H9 (cell line): ENCODE data around the gene RPA1. TPM values are rescaled to one million over a fixed set of nuclear protein-coding genes. Genes with fewer than 3 reads are reported as not detected.

Experiments
- DNase-seq: peaks from one replicate; pipeline ENCODE4 v3.0.0-alpha.2; 2017
- H2AFZ ChIP-seq: one replicate; pipeline ENCODE4 v1.6.1; 2013; ENCODE audit warnings: mild to moderate bottlenecking, low read length, control low read depth, moderate library complexity
- H2AK5ac ChIP-seq: 2 replicates; pipeline ENCODE4 v1.6.1; 2013; ENCODE audit warnings: low read length, control low read depth, mixed read lengths; ENCODE audit not compliant: insufficient read length
- H2BK120ac ChIP-seq: one replicate; pipeline ENCODE4 v1.6.1; 2013; ENCODE audit warnings: low read depth, mild to moderate bottlenecking, low read length, control low read depth, inconsistent platforms; ENCODE audit not compliant: poor library complexity, severe bottlenecking
- H2BK12ac ChIP-seq: 2 replicates; pipeline ENCODE4 v1.6.1; 2013; ENCODE audit warnings: low read length, control low read depth, mixed read lengths, low read depth; ENCODE audit not compliant: insufficient read length
- H2BK15ac ChIP-seq: 2 replicates; pipeline ENCODE4 v1.6.1; 2013; ENCODE audit warnings: low read depth, low read length, control low read depth
- H2BK20ac ChIP-seq: one replicate; pipeline ENCODE4 v1.6.1; 2013; ENCODE audit warnings: low read depth, mild to moderate bottlenecking, low read length, control low read depth, inconsistent platforms; ENCODE audit not compliant: poor library complexity, severe bottlenecking
- H2BK5ac ChIP-seq: 2 replicates; pipeline ENCODE4 v1.6.1; 2013; ENCODE audit warnings: low read length, control low read depth, mixed read lengths; ENCODE audit not compliant: insufficient read length
- H3K14ac ChIP-seq: 2 replicates; pipeline ENCODE4 v1.6.1; 2013; ENCODE audit warnings: low read length, control low read depth; ENCODE audit not compliant: insufficient read depth
- H3K18ac ChIP-seq: 2 replicates; pipeline ENCODE4 v1.6.1; 2013; ENCODE audit warnings: low read depth, mild to moderate bottlenecking, mixed read lengths, low read length, control low read depth; ENCODE audit not compliant: insufficient read length
- H3K23ac ChIP-seq: 2 replicates; pipeline ENCODE4 v1.6.1; 2013; ENCODE audit warnings: low read length, control low read depth, mixed read lengths, low read depth; ENCODE audit not compliant: insufficient read length
- H3K23me2 ChIP-seq: 2 replicates; pipeline ENCODE4 v1.6.1; 2013; ENCODE audit warnings: low read depth, mild to moderate bottlenecking, mixed read lengths, low read length, control low read depth; ENCODE audit not compliant: insufficient read length, poor library complexity, severe bottlenecking
- H3K27ac ChIP-seq: 2 replicates; pipeline ENCODE4 v1.5.1; 2013; ENCODE audit warnings: low read length, control low read depth, mixed read lengths, low read depth; ENCODE audit not compliant: insufficient read length
- H3K27me3 ChIP-seq: 2 replicates; pipeline ENCODE4 v1.6.1; 2013; ENCODE audit warnings: low read length, control low read depth, inconsistent platforms; ENCODE audit not compliant: insufficient read depth
- H3K4ac ChIP-seq: 2 replicates; pipeline ENCODE4 v1.6.1; 2013; ENCODE audit warnings: low read depth, mild to moderate bottlenecking, control low read depth, inconsistent platforms, low read length, moderate library complexity
- H3K4me1 ChIP-seq: 2 replicates; pipeline ENCODE4 v1.6.1; 2013; ENCODE audit warnings: low read length, control low read depth, inconsistent platforms; ENCODE audit not compliant: insufficient read depth
- H3K4me2 ChIP-seq: 2 replicates; pipeline ENCODE4 v1.6.1; 2013; ENCODE audit warnings: low read length, control low read depth, mixed read lengths; ENCODE audit not compliant: insufficient read length, insufficient read depth
- H3K56ac ChIP-seq: 2 replicates; pipeline ENCODE4 v1.6.1; 2013; ENCODE audit warnings: low read depth, mild to moderate bottlenecking, mixed read lengths, low read length, control low read depth; ENCODE audit not compliant: insufficient read length
- H3K79me1 ChIP-seq: 2 replicates; pipeline ENCODE4 v1.6.1; 2013; ENCODE audit warnings: low read depth, mild to moderate bottlenecking, moderate library complexity, low read length, control low read depth, inconsistent platforms; ENCODE audit not compliant: insufficient read depth, poor library complexity, severe bottlenecking
- H3K79me2 ChIP-seq: 2 replicates; pipeline ENCODE4 v1.6.1; 2013; ENCODE audit warnings: low read length, control low read depth, inconsistent platforms; ENCODE audit not compliant: insufficient read depth
- H3K9ac ChIP-seq: 2 replicates; pipeline ENCODE4 v1.6.1; 2013; ENCODE audit warnings: low read length, control low read depth, mixed read lengths; ENCODE audit not compliant: insufficient read length; ENCODE audit errors: extremely low read depth
- H3K9me3 ChIP-seq: one replicate; pipeline ENCODE4 v1.6.1; 2013; ENCODE audit warnings: low read depth, low read length, inconsistent platforms; ENCODE audit not compliant: control insufficient read depth
- H3T11ph ChIP-seq: one replicate; pipeline ENCODE4 v1.6.1; 2013; ENCODE audit warnings: mild to moderate bottlenecking, low read length, control low read depth, inconsistent platforms
- H4K20me1 ChIP-seq: one replicate; pipeline ENCODE4 v1.6.1; 2013; ENCODE audit not compliant: control insufficient read depth, insufficient read length, insufficient read depth
- H4K5ac ChIP-seq: 2 replicates; pipeline ENCODE4 v1.6.1; 2013; ENCODE audit warnings: low read depth, mild to moderate bottlenecking, mixed read lengths, low read length, control low read depth; ENCODE audit not compliant: insufficient read length
- H4K8ac ChIP-seq: replicated peaks from 2 replicates; pipeline ENCODE4 v1.6.1; 2013; ENCODE audit warnings: low read length, control low read depth, mixed read lengths, low read depth; ENCODE audit not compliant: insufficient read length
- H4K91ac ChIP-seq: 2 replicates; pipeline ENCODE4 v1.6.1; 2013; ENCODE audit warnings: low read depth, mild to moderate bottlenecking, moderate library complexity, mixed read lengths, low read length, control low read depth; ENCODE audit not compliant: insufficient read length
- H3K27ac Mint-ChIP-seq, 3 experiments: 2 replicates in 2 of 3; 3 replicates in 1 of 3; pipeline ENCODE4 v1.8.0; 2020 to 2021; ENCODE audit warnings: mixed read lengths in 3 of 3, mild to moderate bottlenecking in 1 of 3, moderate library complexity in 1 of 3
- H3K27me3 Mint-ChIP-seq: 2 replicates; pipeline ENCODE4 v1.8.0; 2021; ENCODE audit warnings: low read depth, mild to moderate bottlenecking, moderate library complexity, mixed read lengths
- H3K36me3 Mint-ChIP-seq, 3 experiments: 2 replicates in 2 of 3; 3 replicates in 1 of 3; pipeline ENCODE4 v1.8.0; 2020 to 2021; ENCODE audit warnings: low read depth in 3 of 3, mixed read lengths in 3 of 3; ENCODE audit not compliant: insufficient read depth in 1 of 3
- H3K4me1 Mint-ChIP-seq, 2 experiments: 2 replicates each; pipeline ENCODE4 v1.8.0; 2020; ENCODE audit warnings: mixed read lengths in 2 of 2
- H3K4me3 Mint-ChIP-seq, 2 experiments: 2 replicates in 1 of 2; 3 replicates in 1 of 2; pipeline ENCODE4 v1.8.0; 2020 to 2021; ENCODE audit warnings: mild to moderate bottlenecking in 2 of 2, mixed read lengths in 2 of 2, moderate library complexity in 1 of 2
- H3K9me3 Mint-ChIP-seq, 2 experiments: 2 replicates in 1 of 2; 3 replicates in 1 of 2; pipeline ENCODE4 v1.8.0; 2020; ENCODE audit warnings: mild to moderate bottlenecking in 2 of 2, mixed read lengths in 2 of 2, moderate library complexity in 1 of 2
- WGBS: extraction: QIAGEN DNeasy Blood & Tissue Kit; methylation state at CpG from one replicate; pipeline ENCODE4 v1.1.7; 2013; ENCODE audit warnings: missing lambda C conversion rate, low lambda C conversion rate, mixed read lengths; ENCODE audit not compliant: insufficient read length; ENCODE audit errors: extremely low coverage; 5-methylcytosine and 5-hydroxymethylcytosine counted together
- total RNA-seq: library from RNA; stranded (reverse); gene quantifications from 2 replicates; pipeline ENCODE4 v1.2.1, GENCODE V29; 2021
- TF ChIP-seq, protein P1 (sequence below): fragments of 200-600 bp; sonication (generic); conservative IDR thresholded peaks from 3 replicates; pipeline ENCODE4 v1.8.0; 2021; ENCODE audit warnings: antibody characterized with exemption, mild to moderate bottlenecking

The RPA1 gene
- total RNA-seq, 1 experiment from 2014 or later = 215 TPM

DNA sequence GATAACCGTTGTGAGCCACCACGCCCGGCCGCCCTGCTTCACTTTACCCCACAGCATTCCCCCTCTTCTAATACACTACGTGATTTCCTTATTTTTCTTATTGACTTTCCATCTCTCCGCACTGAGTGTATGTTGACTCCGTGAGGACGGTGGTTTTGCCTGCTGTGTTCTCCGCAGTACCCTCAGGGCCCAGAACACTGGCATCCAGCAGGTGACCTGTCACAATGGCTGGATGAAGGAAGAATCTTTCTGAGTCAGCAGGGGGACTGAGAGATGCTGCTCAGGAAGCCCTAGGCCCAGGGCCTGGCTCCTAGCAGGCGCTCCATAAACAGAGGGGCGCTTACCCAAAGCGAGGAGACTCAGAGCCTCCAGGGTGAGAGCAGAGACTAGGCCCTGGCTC lies 115.8 kb downstream of the RPA1 start:
- Mint-ChIP-seq H3K9me3 (no peaks in the 10 kb centered on the region; a peak in 2 of 5 replicates), H3K36me3 (no peaks in the 10 kb centered on the region), H3K27me3 (peaks cover 25% of the 10 kb centered on the region), H3K27ac (no peak overlapping the region), H3K4me1 (peaks cover 0 to 12% of the 10 kb centered on the region in 2 experiments; a peak in 2 of 4 replicates), H3K4me3 (no peak overlapping the region)
- Histone ChIP-seq H3K4me2 (no peak overlapping the region), H3K9ac (no peak overlapping the region), H3K23ac (no peak overlapping the region), H2BK20ac (no peak overlapping the region), H3K27me3 (no peaks in the 10 kb centered on the region), H2BK120ac (no peak overlapping the region), H3K79me2 (no peaks in the 10 kb centered on the region), H2BK15ac (no peak overlapping the region), H3K56ac (no peak overlapping the region), H4K20me1 (no peaks in the 10 kb centered on the region), H3K14ac (no peak overlapping the region), H4K5ac (no peak overlapping the region), H3T11ph (no peak overlapping the region), H2AK5ac (no peak overlapping the region), H3K79me1 (no peaks in the 10 kb centered on the region), H3K4me1 (no peaks in the 10 kb centered on the region), H4K91ac (no peak overlapping the region), H3K4ac (no peak overlapping the region), H2BK5ac (no peak overlapping the region), H3K18ac (no peak overlapping the region), H4K8ac (no peak overlapping the region), H3K27ac (no peak overlapping the region), H2BK12ac (no peak overlapping the region), H3K9me3 (no peaks in the 10 kb centered on the region), H2AFZ (no peak overlapping the region), H3K23me2 (peaks cover 3% of the 10 kb centered on the region)
- TF ChIP-seq, protein P1, sequence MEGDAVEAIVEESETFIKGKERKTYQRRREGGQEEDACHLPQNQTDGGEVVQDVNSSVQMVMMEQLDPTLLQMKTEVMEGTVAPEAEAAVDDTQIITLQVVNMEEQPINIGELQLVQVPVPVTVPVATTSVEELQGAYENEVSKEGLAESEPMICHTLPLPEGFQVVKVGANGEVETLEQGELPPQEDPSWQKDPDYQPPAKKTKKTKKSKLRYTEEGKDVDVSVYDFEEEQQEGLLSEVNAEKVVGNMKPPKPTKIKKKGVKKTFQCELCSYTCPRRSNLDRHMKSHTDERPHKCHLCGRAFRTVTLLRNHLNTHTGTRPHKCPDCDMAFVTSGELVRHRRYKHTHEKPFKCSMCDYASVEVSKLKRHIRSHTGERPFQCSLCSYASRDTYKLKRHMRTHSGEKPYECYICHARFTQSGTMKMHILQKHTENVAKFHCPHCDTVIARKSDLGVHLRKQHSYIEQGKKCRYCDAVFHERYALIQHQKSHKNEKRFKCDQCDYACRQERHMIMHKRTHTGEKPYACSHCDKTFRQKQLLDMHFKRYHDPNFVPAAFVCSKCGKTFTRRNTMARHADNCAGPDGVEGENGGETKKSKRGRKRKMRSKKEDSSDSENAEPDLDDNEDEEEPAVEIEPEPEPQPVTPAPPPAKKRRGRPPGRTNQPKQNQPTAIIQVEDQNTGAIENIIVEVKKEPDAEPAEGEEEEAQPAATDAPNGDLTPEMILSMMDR = no peak
- DNase-seq = peak; percentile 29
- WGBS = no CpG with 5 or more reads among the region's 12 CpGs
